GM19395 (cell line): ENCODE measurements around the gene RSPH9.

ENCODE experiments used
- ATAC-seq: cut with Tn5 transposase; IDR thresholded peaks from one replicate; pipeline ENCODE4 v1.9.1; 2021; ENCODE audit warnings: mild to moderate bottlenecking, moderate library complexity; ENCODE audit not compliant: unreplicated experiment

The RSPH9 gene

DNA sequence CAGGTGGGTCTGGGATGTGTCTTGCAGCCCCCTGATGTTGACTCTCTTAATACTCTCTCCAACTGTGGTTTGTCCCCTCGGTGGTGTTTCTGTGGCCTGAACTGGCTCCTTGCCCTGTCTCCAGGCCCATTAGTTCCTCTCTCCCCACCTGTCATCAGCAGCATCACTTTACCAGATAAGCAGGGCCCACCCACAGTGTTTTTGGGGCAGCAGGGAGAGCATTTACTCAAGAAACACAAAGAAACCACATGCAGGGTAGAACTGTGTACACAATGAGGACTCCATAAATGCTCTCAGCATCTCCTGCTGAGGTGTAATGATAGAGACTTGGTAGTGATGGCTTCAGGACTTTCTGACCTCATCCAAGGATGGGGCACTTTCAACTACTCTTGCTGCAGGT is 62.9 kb downstream of the RSPH9 start:
- no peak for ATAC-seq

DNA sequence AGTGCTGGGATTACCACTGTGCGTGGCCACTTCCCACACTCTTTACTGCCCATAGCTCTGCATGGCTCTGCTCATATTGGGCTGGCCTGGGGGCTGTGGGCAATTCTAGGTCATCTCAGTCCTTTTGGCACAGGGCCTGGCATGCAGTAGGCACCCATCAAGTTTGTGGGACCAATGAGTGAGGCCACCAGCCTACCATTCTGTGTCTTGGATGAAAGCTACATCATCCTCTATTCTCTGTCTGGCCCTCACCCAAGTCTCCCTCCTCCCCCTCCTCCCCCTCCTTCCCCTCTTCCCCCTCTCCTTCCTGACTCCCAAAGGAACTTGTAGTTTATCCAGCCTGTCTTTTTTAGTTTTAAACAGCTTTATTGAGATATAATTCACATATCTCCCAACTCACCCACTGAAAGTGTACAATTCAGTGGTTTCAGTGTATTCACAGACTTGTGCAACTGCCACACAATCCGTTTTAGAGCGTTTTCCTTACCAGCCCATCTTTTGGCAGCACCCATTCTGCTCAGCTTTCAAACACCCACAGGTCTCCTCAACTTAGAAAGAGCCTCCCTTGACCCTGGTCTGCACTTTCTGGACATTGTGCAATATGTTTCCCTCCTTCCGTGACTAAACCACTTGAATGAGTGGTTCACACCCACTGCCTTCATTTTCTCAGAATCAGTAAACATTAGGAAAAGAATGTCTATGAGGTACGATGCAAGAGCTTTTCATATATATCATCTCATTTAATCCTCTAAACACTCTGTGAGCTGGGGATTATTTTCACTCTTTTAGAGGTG is 64.2 kb downstream of the RSPH9 start:
- ATAC-seq, result no peak

DNA sequence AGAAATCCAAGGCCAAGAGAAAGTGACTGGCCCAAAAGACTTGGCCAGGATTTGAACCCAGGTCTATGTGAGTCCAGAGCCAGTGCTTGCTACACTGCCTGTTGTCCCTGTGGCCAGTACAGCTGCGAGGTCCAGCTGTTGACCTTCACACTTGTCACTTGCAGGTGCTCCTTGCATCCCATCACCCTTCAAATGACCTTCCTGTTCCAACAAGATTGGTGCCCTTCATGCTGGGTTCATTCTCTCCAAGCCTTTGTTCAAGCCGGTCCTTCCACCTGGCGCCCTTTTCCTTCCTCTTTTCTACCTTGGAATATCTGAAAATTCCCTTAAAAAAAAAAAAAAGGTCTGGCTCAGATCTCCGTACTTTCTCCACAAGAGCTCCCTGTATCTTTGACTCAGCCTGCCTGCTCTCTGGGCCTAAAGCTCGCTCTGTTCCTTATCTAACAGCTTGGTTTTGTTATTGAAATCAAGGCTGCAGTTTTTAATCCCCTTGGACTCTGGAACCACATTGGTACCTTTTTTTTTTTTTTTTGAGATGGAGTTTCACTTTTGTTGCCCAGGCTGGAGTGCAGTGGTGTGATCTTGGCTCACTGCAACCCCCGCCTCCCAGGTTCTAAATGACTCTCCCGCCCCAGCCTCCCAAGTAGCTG is 64.9 kb downstream of the RSPH9 start:
- no peak for ATAC-seq

DNA sequence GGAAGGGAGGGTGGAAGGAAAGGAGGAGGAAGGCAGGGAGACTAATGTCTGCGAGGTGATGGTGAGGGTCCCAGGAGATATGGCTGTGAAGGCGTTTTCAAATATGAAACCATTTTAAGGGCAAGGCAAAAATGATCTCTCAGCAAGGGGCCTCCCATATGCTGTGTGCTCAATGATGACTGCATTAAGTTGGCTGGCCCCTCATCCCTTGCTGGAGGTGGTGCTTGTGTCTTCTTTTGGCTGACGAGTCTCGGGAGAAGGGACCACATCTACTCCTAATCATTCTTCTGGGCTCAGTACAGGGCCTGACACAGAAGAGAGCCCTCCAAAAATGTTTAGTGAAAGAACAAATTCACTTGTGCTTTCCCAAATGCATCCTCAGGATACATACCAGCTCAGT is 65.7 kb downstream of the RSPH9 start:
- no peak for ATAC-seq

DNA sequence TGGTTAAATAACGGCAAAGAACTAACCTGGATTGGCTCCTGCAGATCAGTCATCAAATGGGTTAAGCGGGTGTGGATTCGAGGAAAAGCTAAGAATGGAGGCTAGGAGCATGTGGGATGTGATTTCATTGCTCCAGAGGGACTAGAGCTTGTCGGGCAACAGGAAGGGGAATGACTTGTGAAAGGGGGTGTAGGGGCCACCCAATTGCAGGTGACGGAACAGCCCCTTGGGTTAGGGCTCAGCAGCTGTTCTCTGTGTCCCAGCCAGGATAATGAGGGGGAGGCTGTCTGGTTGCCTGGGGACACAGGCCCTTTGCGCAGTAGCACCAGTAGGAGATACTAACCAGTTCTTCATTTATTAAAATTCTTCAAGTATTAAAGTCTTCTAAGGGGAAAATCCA is 67.7 kb downstream of the RSPH9 start:
- no peak for ATAC-seq

DNA sequence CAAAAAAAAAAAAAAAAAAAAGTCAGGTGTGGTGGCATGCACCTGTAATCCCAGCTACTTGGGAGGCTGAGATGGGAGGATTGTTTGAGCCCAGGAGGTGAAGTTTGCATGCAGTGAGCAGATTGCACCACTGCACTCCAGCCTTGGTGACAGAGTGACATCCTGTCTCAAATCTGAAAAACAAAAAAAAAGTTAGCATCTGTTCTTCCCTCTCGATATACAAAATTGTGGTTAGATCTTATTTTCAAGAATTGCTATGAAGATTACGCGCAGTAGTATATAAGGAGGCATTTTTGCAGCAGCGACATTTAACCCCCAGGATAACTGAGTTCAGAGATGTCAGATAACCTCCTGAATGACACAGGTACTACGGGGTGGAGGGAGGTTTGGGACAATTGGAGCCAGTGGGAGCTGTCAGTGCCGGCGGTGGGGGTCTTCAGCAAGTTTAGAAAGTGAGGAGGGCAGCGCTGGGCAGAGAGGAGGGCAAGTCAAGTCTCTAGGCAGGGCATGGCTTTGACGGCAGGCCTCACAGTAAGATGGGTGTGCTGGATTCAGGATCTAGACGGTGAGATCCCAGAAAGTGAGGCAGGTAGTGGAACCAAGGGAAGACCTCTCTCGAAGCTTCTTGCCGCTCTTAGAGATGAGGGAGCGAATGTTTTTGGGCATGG is 68.9 kb downstream of the RSPH9 start:
- ATAC-seq, result no peak

DNA sequence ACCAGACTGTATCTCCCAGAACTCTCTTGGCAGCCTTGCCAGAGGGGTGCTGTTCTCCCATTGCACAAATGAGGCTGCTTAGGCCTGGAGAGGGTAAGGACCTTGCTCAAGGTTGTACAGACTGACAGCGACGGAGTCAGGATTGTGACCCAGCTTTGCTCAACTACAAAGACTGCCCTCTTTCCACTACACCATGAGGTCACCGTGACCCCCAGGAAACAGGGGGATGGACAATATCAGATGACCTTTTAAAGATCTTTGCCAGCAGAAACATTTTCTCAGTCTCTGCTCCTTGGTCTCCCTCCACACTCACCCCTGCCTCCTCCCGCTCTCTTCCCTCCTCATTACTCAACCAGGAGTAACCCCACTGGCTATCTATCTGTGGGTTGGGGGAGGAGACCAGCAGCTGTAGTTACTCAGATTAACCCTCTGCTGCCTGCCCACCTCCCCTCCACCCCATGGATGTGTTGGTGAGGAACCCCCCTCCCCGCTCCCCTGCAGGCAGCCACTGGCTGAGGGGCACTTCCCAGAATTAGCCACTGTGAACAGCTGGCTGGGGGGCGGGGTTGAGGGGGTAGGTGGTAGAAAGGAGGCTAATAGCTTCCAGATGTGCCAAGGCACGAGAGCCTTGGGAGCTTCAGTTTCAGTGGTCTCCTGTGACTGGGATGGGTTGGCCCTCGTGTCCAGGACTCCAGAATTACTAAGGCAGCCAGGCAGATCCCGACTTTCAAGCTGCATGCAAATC is 69.6 kb downstream of the RSPH9 start:
- peak; percentile 43 for ATAC-seq

DNA sequence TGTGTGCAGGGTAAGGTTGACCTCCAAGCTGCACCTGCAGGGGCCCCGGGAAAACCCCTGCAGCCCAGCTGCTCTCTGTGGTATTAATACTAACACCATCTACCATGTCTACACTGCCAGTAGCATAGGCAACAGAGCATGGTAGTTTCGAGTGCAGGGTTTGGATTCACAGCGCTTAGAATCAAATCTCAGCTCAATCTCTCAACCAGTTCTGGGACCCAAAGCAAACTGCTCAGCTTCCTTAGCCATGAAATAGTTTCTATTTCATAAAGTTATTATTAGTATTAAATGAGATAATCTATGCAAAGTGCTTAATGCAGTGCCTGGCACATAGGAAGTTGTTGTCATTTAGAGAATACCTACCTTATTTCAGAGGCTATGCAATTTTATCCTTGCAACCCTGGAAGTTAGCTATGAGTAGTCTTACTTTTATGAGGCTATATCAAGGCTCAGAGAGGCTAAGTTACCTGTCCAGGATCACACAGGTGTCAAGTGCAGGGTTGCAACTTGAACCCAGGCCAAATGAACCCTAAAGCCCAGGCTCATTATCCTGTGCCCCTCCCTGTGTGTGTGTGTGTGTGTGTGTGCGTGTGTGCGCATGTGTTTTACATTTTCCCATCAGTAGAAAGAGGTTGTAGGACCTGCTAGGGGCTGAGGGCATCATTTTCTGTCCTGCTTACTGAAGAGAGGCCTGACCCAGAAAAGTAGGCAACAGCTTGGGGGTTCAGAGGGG is 70.4 kb downstream of the RSPH9 start:
- peak; percentile 88 for ATAC-seq

DNA sequence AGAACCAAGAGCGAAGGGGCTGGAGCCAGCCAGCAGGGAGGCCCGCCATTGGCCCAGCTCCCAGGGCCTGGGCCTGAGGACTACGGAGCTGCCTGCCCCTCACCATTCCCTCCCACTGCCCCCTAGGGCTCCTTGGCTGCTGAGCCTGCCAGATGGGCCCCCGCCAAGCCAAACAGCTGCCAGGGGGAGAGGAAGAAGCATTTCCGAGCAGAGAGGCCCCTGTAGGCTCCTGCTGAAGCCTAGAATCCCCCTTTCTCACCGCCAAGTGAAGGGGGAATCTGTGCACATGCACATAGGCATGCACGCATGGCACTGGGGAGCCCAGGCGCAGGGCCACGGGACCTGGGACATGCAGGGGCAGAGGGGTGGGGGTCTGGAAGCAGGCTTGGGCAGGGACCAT is 71.3 kb downstream of the RSPH9 start:
- no peak for ATAC-seq

DNA sequence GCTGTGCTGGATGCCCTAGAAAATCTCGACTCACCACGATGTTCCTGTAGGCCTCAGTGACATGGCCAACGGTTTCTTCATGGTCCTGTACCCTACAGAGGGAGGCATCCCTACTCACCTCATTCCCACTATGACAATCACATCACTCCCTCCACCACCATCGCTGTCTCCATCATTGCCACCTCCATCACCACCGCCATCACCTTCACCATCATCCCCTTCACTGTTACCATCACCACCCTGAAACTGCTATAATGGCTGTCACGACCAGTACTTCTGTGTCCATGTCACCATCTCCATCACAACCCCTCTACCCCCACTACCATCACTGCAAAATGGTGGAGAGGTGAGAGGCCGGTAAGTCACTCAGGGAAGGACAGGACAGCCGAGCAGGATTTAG is 72.6 kb downstream of the RSPH9 start:
- no peak for ATAC-seq

DNA sequence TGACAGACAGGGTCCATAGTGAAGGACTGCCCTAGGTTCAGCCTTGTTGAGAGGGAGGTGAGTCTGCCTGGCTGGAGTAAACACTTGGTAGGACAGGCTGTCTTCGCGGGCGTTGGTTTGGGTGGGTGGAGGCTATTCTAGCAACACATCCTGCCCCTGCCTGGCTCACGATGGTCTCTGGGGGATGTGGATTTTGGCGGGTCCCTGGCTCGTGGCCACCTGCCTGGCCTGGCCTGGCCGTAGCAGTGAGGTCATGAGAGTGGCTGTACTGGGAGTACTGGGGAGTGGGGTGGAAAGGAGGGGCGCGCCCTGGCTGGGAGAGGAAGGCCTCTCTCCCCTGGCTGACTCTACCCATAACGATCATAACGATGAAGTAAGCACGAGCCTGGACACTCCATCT is 73.0 kb downstream of the RSPH9 start:
- ATAC-seq, result no peak

DNA sequence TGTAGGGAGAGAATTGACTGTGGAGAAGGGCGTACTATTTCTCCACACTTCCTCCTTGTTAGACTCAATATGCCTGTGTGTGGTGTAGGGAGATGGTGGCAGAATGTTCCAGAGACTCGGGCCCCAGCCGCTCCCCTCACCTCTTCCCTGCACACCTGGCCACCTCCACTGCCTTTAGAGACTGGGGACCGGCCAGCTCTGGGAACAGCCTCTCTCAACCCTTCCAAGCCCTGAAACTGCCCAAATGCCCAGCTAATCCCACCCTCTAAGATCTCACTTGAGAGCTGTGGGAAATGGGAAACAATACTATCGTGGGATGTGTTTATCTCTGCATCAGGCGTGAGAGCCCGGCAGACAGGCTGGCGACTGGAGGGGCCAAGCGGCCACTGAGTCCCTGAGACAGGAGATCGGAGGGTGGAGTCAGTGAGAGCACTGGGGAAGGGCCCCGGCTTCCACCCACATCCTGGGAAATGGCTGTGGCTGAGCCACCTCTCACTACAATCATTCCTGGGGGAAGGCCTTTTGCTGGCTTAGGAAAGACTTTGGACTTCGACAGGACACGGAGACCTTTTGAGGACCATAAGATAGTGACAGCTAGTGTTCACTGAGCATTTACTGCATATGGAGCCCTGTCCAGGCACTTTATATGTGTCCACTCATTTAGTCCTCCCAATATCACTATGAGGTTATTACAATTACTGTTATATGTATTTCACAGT is 73.7 kb downstream of the RSPH9 start:
- ATAC-seq, result no peak

DNA sequence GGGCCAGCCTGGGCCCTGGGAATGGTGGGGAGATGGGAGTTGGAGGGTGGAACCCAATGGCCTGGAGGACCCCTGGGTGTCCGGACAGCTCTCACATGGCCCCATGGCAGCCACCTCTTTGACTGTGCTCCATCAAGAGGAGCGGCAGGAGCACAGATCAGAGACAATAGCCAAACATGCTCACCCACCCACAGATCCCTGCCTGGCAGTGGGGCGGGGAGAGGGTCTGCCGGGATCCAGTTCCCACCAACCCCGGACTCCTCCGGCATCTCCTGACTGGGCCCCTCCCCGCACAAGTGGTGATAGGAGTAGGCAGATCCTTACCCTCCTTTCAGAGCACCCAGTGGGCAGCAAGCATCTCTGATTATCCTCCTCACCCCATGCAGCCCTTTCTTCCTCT is 74.7 kb downstream of the RSPH9 start:
- ATAC-seq, result no peak

DNA sequence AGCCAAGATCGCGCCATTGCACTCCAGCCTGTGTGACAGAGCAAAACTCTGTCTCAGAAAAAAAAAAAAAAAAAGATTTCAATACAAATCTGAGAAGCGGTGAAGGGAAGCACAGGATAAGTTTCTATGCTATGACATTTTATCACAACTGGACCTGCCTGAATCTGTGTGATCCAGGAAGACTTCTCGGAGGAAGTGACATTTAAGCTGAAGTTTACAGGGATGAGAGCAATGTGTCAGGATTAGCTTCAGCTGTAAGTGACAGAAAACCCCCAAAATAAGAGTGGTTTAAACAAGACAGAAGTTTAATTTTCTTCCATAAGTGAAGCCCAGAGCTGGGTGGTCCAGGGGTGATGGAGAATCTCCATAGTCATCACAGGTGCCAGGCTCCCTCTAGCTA is 76.2 kb downstream of the RSPH9 start:
- ATAC-seq, result no peak
